Epidermal melanocyte (primary cell): ENCODE results near the gene GAL3ST1.

Experiments
- DNase-seq: peaks from one replicate; pipeline ENCODE4 v3.0.0; 2011; ENCODE audit warnings: low spot score; ENCODE audit not compliant: insufficient read length

GAL3ST1 gene

DNA sequence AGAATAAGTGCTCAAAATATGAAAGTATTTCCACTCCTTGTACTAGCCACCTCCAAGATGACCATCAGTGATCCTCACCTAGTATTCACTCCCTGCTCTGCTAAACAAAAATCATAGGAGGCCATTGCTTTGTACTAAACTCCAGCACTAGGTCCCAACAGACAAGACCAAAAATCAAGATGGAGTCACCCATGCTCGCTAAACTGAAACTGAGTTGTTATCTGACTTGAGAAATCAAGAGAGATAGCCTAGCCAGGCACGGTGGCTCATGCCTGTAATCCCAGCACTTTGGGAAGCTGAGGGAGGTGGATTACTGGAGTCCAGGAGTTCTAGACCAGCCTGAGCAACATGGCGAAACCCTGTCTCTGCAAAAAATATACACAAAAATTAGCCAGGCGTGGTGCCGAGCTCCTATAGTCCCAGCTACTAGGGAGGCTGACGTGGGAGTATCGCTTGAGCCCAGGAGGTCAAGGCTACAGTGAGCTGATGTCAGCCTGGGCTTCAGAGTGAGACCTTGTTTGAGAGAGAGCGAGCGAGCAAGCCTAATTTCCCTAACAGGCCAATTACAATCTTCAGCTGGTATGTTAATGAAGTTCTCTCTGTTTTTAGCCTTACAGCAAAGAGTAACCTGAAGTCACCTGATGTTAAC is 37.3 kb downstream of the GAL3ST1 start:
- no peak for DNase-seq

- no peak for DNase-seq
Observed at GRCh38 chr22:30535182-30535581, 39.3 kb downstream of the GAL3ST1 start.

DNA sequence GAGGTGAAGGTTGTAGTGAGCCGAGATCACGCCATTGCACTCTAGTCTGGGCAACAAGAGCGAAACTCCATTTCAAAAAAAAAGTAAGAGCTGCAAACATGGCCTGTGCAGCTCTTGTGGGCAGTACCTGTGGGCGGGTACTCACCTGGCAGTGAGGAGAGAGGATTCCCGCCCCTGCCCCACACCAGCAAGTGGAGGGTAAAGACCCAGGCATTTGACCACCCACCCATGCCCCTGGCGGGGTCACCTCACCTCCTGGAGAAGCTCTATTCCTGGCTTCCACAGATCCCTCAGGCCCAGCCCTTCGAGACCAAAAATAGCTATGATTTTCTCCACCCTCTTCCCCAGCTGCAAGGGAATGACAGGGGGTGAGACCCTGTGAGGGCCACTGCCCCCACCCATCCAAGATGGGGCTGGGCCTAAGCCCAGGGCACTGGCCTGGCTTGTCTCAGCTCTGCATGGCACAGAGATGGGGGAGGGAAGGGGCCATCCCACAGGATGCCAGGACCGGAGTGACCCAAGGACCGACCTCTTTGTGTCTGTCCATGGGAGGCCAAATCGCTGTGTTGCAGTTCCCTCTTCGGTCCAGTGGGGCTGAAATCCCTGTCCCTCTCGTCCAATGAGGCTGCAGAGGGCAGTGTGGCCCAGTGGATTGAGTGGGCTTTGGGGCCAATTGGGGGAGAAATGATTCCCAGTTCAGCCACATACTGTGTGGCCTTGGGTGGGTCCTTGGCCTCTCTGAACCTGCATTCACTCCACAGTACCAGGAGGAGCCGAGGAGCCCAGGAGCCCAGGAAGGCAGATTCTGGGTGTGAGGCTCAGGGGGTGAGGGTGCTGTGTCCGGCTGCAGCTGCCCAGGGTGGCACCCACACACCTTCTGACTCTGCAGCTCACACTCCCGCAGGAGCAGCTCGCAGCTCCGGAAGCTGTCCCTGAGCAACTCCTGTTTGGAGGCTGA is 42.5 kb downstream of the GAL3ST1 start:
- no peak for DNase-seq

- no peak for DNase-seq
Observed at GRCh38 chr22:30526656-30527055, 47.8 kb downstream of the GAL3ST1 start.

DNA sequence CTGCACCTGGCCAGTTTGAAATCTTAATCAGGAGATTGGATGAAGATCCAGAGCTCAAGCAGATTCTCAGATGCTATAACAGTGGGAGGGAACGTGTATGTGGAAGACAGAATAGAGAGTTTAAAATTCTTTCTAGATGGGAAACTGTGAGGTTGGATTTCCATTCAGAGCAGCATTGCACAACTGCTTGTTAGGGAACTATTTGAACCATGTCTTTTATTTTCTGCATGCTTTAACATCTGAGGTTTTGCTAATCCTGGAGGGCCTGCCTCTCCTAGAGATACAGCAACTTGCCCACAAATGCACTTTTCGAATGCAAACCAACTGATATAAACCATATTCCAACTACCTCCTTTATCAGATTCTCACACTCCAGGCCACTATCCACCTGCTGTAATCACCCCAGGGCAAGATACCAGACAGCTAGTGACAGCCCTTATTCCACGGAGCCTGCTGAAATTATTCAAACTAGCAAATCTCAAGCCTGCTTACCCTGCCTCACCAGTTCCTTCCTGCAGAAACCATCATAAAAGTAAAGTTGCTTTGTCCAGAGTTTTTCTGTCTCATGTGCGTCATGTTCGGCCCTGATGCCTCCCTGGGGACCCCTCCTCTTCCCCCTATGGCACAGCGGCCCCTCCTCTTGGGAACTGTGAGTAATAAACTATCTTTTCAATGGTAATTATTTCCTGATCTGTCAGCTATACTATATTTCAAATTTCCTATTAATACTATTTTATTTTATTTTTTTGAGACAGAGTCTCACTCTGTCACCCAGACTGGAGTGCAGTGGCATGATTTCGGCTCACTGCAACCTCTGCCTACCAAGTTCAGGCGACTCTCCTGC is 50.6 kb downstream of the GAL3ST1 start:
- no peak for DNase-seq

DNA sequence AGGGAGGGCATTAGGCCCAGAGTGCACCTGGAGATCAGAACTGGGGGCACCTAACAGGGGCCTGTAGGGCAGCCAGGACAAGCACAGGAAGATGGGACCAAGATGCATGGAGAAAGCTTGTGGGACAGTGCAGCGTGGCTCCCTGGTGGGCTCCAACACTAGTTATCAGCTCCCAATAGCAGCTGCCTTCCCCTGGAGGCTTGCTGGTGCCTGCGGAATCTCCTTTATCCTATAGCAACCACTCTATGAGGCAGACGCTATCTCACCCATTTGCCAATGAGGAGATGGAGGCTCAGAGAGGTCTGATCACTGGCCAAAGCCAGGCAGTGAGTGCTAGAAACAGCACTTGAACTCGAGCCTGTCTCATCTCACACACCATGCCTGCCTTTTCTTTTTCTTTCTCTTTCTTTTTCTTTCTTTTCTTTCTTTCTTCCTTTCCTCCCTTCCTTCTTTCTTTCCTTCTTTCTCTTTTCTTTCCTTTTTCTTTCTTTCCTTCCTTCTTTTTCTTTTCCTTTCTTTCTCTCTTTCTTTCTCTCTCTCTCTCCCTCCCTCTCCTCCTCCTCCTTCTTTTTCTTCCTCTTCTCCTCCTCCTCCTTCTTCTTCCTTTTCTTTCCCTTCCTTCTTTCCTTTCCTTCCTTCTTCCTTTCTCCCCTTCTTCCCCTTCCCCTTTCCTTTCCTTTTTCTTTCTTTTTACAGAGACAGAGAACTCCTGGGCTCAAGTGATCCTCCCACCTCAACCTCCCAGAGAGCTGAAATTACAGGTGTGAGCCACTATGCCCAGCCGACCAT is 52.9 kb downstream of the GAL3ST1 start:
- DNase-seq, result no peak

DNA sequence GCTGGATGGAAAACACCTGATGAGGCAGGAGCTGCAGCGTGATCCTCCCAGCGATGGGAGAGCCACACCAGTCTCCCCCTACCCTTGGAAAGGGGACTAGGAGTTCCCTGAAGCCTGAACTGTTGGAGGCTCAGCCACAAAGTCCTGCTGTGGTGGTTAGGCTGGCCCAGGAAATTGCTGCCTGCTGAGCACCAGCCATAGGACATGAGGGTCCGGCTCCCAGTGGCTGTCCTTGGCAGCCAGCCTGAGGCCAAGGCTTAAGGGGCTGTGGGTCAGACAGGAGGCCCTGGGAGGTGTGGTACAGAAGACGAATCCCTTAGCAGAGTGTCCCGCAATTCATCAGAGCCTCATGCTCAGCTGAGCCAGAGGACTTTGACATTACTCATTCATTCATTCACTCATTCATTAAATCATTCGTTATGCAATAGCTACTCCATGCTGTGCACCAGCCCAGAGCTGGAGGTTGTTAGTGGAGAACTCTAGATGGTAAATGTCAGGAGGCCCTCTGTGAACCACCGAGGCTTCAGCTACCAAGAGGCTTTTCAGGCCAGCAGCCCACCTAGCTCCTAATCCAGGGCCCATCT is 54.5 kb downstream of the GAL3ST1 start:
- no peak for DNase-seq

DNA sequence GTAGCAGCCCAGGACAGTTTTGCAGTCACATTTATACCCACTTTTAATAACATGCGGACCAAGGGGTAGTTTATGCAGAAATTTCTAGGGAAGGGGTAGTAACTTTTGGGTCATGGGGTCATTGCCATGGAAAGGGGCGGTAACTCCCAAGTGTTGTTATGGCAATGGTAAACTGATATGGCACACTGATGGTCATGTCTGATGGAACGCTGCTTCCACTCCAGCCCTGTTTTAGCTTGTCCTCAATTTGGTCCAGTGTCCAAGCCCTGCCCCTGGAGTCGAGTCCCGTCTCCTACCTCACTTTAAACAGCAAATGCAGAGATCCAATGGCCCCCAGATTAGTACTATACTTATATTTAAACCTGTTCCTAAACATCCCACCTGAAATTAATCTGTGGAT is 57.7 kb downstream of the GAL3ST1 start:
- DNase-seq, result no peak

GRCh38 chr22:30516273-30516672 is 58.2 kb downstream of the GAL3ST1 start:
- no peak for DNase-seq

GRCh38 chr22:30514252-30514651 is 60.2 kb downstream of the GAL3ST1 start:
- no peak for DNase-seq

DNA sequence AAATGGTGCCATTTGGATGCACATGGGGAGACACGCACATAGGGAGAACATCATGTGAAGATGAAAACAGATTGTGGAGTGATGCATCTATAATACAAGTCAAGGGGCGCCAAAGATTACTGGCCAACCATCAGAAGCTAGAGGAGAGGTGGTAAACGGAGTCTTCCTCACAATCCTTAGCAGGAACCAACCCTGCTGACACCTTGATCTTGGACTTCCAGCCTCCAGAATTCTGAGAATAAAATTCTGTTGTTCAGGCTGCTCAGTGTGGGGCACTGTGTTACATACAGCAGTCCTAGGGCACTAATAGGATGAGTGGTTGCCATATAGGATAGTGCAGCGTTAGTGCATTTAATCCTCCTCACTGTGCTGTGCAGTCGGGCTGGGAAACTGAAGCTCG is 61.0 kb downstream of the GAL3ST1 start:
- DNase-seq, result no peak

- DNase-seq, result no peak
Observed at GRCh38 chr22:30511911-30512310, 62.6 kb downstream of the GAL3ST1 start.

- no peak for DNase-seq
Observed at GRCh38 chr22:30511109-30511508, 63.4 kb downstream of the GAL3ST1 start.

- no peak for DNase-seq
Observed at GRCh38 chr22:30508216-30508615, 66.2 kb downstream of the GAL3ST1 start.

- DNase-seq, result no peak
Observed at GRCh38 chr22:30507670-30508069, 66.8 kb downstream of the GAL3ST1 start.

DNA sequence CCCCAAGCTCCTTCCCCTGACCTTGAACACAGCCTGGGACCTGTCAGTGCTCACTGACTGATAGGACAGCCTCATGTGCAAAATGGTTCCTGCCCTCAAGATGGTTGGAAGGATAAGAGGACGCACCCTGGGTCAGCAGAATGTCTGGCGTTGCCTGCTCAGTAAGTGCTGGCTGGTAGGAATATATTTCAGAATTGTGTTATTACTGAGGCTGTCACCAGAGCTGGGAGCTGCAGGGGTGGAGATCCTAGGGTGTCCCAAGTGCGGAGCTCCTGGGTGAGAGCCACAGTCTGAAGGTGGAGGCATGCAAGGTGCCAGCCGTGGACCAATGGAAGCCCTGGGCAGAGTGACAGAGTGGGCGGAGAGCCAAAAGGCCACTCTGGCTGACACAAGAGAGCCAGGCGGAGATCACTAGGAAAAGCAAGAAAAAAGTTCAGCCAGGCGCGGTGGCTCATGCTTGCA is 67.9 kb downstream of the GAL3ST1 start:
- no peak for DNase-seq
